ENCODE measurements around the gene MEF2D. TPM values are rescaled to one million over a fixed set of nuclear protein-coding genes. Genes with fewer than 3 reads are reported as not detected.
A peak's percentile ranks its signal among the peaks of the same experiment; 100 is the strongest.

MEF2D gene
- total RNA-seq, 8 experiments from 2014 or later = 6.6 to 28.6 (median 11.3) TPM

DNA sequence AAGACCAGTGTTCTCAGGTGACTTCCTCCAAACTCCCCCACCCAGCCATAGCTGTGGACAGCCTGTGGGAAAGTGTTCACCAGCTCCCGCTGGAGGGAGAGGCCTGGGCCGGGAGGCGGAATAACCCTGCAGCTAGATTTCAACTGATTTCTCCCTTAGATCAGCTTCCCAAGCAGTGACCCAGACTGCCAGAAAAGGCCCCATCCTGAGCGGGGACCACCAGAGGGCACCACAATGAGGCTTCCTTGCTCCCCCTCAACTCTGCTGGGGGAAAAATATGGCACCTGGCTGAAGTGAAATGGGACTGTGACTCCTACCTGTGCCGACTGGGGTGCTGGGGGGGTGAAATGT, 80.7 kb downstream of the MEF2D start:
- 10 to 100% (median 16%) methylated on average over 1 to 5 of the region's 5 CpGs; no CpG with 5 or more reads in 6 of the 10 experiments for WGBS, 10 experiments
- in situ Hi-C loops (cut with MboI; ENCODE audit: low pct_unique_long_range_greater_than_20kb in 2 of 9, low sequenced_read_pairs in 9 of 9, unreplicated experiment in 9 of 9) = no loop called here
- peak in 1 of 8 experiments; percentile 7 for ATAC-seq (replicated peaks in 6 of 8)
- Histone ChIP-seq H3K4me3 (peak overlapping the region in 3 of 5 donors; percentile 40 to 43 (median 41)), H3K27ac (no peak overlapping the region), H3K4me1 (replicated peaks in 1 of 2) (peaks cover 4 to 11% of the 10 kb centered on the region in 2 donors)

DNA sequence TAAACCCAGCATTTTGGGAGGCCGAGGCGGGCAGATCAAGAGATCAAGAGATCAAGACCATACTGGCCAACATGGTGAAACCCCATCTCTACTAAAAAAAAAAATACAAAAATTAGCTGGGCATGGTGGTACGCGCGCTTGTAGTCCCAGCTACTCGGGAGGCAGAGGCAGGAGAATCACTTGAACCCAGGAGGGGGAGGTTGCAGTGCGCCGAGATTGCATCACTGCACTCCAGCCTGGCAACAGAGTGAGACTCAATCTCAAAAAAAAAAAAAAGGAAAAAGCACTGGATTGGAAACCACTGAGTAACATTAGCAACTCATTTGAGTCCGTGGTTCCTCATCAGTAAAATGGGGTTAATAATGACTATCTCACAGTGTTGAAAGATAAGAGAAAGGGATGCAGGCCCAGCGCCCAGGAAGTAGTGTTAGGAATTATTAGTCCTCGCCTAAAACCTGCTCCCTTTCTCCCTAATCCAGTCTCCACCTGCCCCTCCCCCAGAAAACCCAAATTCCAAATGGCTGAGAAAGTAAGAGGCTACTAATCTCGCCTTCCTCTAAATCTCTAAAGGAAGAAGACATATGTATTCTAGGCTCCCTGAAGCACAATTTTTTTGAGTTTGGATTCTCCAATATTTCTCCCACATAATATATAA, 82.0 kb downstream of the MEF2D start:
- peaks cover 4 to 11% of the 10 kb centered on the region in 2 donors for H3K4me1 ChIP-seq (replicated peaks in 1 of 2)

DNA sequence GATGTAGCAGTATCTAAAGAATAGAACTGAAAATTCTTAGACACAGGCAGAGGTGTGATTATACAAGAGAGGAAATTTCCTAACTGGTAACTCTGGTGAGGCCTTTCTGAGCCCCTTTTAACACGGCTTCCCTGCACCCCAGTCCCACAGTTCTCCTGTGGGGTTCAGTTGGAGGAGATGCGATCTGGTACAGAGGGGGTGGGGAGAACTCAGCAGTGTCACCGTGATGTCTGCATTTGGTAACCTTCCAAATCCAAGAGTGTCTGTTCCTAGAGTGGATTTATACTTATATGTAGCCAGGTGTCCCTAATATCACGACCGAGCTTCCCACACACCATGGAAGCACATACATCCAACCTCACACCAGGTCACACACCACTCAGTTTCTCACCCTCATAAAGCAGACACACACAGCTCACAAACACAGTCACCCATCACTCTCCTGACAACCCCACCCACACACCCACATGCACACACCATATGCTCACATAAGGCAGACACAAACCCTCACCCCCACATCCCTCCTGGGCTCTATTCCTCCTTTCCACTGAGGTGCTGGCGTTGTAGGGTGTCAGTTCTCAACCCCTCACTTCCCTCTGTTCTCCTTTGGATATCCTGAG, 83.1 kb downstream of the MEF2D start:
- 0 to 60% (median 36%) methylated on average over 1 to 6 of the region's 6 CpGs; no CpG with 5 or more reads in 2 of the 10 experiments for WGBS, 10 experiments
- no peak for ATAC-seq (replicated peaks in 6 of 8)
- in situ Hi-C loops (cut with MboI; ENCODE audit: low pct_unique_long_range_greater_than_20kb in 2 of 9, low sequenced_read_pairs in 9 of 9, unreplicated experiment in 9 of 9) = no loop called here
- peaks cover 6 to 11% of the 10 kb centered on the region in 2 donors for H3K4me1 ChIP-seq (replicated peaks in 1 of 2)
- no peak overlapping the region for H3K4me3 ChIP-seq
- no peak overlapping the region for H3K27ac ChIP-seq

More for the DNA sequence above, 82.0 kb downstream of the MEF2D start:
- in situ Hi-C loops (cut with MboI; ENCODE audit: low pct_unique_long_range_greater_than_20kb in 2 of 9, low sequenced_read_pairs in 9 of 9, unreplicated experiment in 9 of 9) = no loop called here
- WGBS, 10 experiments = 53 to 83% (median 73%) methylated on average over 1 to 12 of the region's 12 CpGs; no CpG with 5 or more reads in 1 of the 10 experiments
- ATAC-seq (replicated peaks in 6 of 8) = no peak
- Histone ChIP-seq H3K27ac (no peak overlapping the region), H3K4me3 (no peak overlapping the region)

DNA sequence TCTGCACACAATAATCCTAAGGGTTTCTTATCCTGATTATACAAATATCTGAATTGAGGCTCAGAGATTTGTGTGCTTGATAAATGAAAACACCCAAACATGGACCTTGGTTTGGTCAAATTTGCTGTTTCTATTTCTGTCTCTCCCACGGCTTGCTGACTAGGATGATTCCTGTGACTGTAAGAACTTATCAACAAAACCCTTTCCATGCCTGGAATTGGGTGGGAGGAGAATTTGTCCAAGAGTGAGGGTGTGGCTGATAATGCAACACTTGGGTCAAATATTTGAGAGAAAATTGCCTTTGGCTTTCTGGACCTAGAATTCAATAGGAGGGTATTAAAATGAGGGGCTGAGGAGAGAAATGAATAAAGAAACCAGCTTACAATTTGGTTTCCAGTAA, 83.6 kb downstream of the MEF2D start:
- Histone ChIP-seq H3K27ac (no peak overlapping the region), H3K4me1 (replicated peaks in 1 of 2) (peaks cover 6 to 11% of the 10 kb centered on the region in 2 donors), H3K4me3 (no peak overlapping the region)
- in situ Hi-C loops (cut with MboI; ENCODE audit: low pct_unique_long_range_greater_than_20kb in 2 of 9, low sequenced_read_pairs in 9 of 9, unreplicated experiment in 9 of 9) = no loop called here
- 0 to 62% (median 28%) methylated on average over 1 of the region's 1 CpG; no CpG with 5 or more reads in 2 of the 10 experiments for WGBS, 10 experiments
- ATAC-seq (replicated peaks in 6 of 8) = no peak

DNA sequence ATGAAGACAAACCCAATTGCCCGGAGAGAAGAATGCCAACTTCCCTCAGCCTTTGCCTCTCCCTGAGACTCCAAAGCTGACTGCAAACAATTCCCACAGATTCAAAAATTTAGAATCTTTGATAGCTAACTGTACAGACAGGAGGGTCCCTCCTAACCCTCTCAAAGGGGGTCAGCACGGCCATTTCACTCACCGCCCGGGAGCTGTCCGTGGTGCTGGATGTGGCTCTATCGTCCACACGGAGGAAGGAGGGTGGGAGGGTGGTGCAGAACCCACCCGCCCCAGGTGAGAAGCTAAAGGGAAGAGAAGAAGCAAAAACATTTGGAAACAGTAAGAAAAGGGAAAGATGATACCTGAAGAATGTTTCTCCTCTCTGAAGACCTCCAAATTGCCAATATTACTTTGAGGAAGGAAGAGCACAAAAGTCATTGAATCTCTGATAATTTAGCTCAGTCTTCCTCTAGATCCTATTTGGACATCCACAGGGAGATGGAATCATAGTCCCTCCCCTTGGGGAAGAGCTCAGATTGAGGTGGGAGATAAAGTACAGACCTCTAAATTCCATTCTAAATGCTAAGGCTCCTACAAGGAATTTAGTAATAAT, 86.0 kb downstream of the MEF2D start:
- 0 to 42% (median 11%) methylated on average over 1 to 8 of the region's 8 CpGs; no CpG with 5 or more reads in 2 of the 10 experiments for WGBS, 10 experiments
- ATAC-seq (replicated peaks in 6 of 8) = peak in 3 of 8 experiments; percentile 34 to 50 (median 44)
- Histone ChIP-seq H3K4me3 (no peak overlapping the region), H3K4me1 (replicated peaks in 1 of 2) (peaks cover 0 to 2% of the 10 kb centered on the region in 2 donors), H3K27ac (no peak overlapping the region)
- in situ Hi-C loops (cut with MboI; ENCODE audit: low pct_unique_long_range_greater_than_20kb in 2 of 9, low sequenced_read_pairs in 9 of 9, unreplicated experiment in 9 of 9) = no loop called here

Other genes starting within 250 kb of the MEF2D start
- gene SMG5, start 217.9 kb downstream of the MEF2D start, total RNA-seq = 10 to 100 TPM; 34.5 to 78.8 (median 62.7) TPM
- gene TMEM79, start 216.4 kb downstream of the MEF2D start, total RNA-seq = 1 to 10 TPM; 3.1 to 6.5 (median 4.8) TPM
- 100 to 1,000 TPM in 1 of 8 experiments, 10 to 100 TPM in 7; 16.3 to 138 (median 33.0) TPM for gene GLMP, start 205.1 kb downstream of the MEF2D start, total RNA-seq
- gene VHLL, start 201.5 kb downstream of the MEF2D start, total RNA-seq = 1 to 10 TPM in 1 of 8 experiments, under 1 TPM in 5, not detected in 2; 0.46 to 1.4 (median 0.67) TPM
- gene CCT3, start 162.5 kb downstream of the MEF2D start, total RNA-seq = 100 to 1,000 TPM; 204 to 465 (median 351) TPM
- 1 to 10 TPM in 3 of 8 experiments, under 1 TPM in 3, not detected in 2; 0.22 to 8.3 (median 1.2) TPM for gene TSACC, start 162.2 kb downstream of the MEF2D start, total RNA-seq
- 1 to 10 TPM in 1 of 8 experiments, under 1 TPM in 4, not detected in 3; 0.38 to 1.8 (median 0.50) TPM for gene RHBG, start 131.6 kb downstream of the MEF2D start, total RNA-seq
- 10 to 100 TPM in 3 of 8 experiments, 1 to 10 TPM in 3, under 1 TPM in 2; 0.20 to 11.6 (median 1.5) TPM for gene IQGAP3, start 71.8 kb upstream of the MEF2D start, total RNA-seq
- gene TTC24, start 78.9 kb upstream of the MEF2D start, total RNA-seq = 1 to 10 TPM in 1 of 8 experiments, under 1 TPM in 3, not detected in 4; 0.14 to 1.9 (median 0.58) TPM
- 100 to 1,000 TPM in 1 of 8 experiments, 10 to 100 TPM in 7; 50.1 to 168 (median 66.6) TPM for gene NAXE, start 91.0 kb upstream of the MEF2D start, total RNA-seq
- 10 to 100 TPM; 14.7 to 50.1 (median 30.5) TPM for gene GPATCH4, start 100.7 kb upstream of the MEF2D start, total RNA-seq
- 1 to 10 TPM in 6 of 8 experiments, under 1 TPM in 1, not detected in 1; 0.46 to 8.7 (median 3.3) TPM for gene HAPLN2, start 118.6 kb upstream of the MEF2D start, total RNA-seq
- gene BCAN, start 141.3 kb upstream of the MEF2D start, total RNA-seq = 10 to 100 TPM in 1 of 8 experiments, 1 to 10 TPM in 4, under 1 TPM in 3; 0.66 to 25.1 (median 1.7) TPM
- gene NES, start 176.6 kb upstream of the MEF2D start, total RNA-seq = 100 to 1,000 TPM in 5 of 8 experiments, 10 to 100 TPM in 1, 1 to 10 TPM in 2; 5.5 to 863 (median 150) TPM
- gene CRABP2, start 204.8 kb upstream of the MEF2D start, total RNA-seq = 100 to 1,000 TPM in 5 of 8 experiments, 10 to 100 TPM in 1, 1 to 10 TPM in 2; 1.4 to 813 (median 186) TPM
- gene METTL25B, start 227.7 kb upstream of the MEF2D start, total RNA-seq = 10 to 100 TPM; 14.3 to 37.1 (median 24.2) TPM
- gene ISG20L2, start 228.0 kb upstream of the MEF2D start, total RNA-seq = 10 to 100 TPM; 25.1 to 45.2 (median 33.0) TPM
- gene MRPL24, start 240.3 kb upstream of the MEF2D start, total RNA-seq = 100 to 1,000 TPM in 4 of 8 experiments, 10 to 100 TPM in 4; 81.4 to 166 (median 101) TPM